ENCODE results near the gene PHKA1.
"Not testable (repeated sequence)": the region's sequence is repeated elsewhere in the genome, so short reads cannot be mapped to it uniquely, and the experiment has no call there.

Gene PHKA1

DNA sequence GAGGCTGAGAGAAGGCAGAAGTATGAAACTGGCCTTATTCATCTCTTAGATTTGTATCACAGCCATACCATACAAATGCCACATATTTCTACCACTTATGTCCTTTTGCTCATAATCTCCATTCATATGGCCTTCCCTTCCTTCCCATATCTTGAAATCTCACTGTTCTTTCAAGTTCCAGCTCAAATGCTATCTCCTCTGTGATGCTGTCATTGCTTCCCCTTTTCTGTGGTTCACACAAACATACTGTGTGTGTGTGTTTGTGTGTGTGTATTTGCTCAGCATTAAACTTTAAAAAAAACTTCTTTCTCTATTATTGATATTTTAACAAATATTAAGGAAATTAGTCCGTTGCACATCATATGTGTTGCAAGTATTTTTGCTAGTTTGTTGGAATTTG is 26.7 kb downstream of the PHKA1 start:
- no peak for DNase-seq (ENCODE audit: low read depth)
- no peak overlapping the region for H3K4me3 ChIP-seq (ENCODE audit: low read depth, low read length)
- TF ChIP-seq, protein P1, sequence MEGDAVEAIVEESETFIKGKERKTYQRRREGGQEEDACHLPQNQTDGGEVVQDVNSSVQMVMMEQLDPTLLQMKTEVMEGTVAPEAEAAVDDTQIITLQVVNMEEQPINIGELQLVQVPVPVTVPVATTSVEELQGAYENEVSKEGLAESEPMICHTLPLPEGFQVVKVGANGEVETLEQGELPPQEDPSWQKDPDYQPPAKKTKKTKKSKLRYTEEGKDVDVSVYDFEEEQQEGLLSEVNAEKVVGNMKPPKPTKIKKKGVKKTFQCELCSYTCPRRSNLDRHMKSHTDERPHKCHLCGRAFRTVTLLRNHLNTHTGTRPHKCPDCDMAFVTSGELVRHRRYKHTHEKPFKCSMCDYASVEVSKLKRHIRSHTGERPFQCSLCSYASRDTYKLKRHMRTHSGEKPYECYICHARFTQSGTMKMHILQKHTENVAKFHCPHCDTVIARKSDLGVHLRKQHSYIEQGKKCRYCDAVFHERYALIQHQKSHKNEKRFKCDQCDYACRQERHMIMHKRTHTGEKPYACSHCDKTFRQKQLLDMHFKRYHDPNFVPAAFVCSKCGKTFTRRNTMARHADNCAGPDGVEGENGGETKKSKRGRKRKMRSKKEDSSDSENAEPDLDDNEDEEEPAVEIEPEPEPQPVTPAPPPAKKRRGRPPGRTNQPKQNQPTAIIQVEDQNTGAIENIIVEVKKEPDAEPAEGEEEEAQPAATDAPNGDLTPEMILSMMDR (IDR thresholded peaks at IDR 0.05; ENCODE audit: control insufficient read depth, extremely low read depth, insufficient read depth): no peak

DNA sequence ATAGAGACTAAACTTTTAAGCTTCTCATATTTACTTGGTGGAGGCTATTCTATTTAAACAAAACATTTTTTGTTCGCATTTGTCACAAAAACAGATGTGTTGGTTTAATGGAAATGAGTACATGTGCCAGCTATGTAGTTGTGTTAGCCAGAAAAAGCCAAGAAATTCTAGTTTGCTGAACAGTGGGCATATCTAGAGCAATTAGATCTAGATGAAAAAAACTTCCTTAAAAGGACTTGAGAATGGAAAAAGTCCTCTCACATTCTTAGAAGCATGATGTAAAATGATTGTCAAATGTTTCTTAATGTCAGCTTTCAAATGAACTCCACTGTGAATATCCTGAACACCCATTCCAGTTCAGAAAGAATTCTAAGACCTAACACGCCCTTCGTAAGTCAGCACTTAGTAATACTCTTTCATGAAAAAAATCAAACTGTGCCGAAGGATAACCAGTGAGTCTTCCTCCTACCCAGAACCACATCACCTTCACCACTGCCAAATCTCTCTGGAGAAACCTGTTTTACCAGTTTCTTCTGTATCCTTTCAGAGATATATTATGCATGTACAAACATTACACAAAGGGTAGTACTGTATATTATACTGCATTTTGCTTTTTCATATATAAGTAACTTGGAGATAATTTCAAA is 28.2 kb downstream of the PHKA1 start:
- DNase-seq (ENCODE audit: low read depth): peak; percentile 87
- TF ChIP-seq, protein P1 (IDR thresholded peaks at IDR 0.05; ENCODE audit: control insufficient read depth, extremely low read depth, insufficient read depth): no peak
- peak overlapping the region; percentile 26; the same call in 1 of the 2 replicates for H3K4me3 ChIP-seq (ENCODE audit: low read depth, low read length)

DNA sequence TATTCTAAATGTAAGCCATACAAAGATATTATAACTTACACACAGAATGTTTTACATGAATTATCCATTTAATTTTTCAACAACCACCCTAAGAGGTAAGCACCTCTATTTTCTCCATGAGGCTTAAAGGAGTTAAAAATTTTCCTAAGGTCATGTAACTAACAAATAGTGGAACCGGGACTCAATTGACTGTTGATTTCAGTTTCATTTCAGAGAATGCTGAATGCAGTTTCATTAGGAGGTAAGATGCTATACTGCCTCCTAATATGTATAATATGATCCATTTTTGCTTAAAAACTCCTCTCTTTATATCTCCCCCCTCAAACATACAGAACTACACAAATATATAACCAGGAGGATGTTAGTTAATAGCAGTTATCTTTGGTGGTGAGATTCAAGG is 29.1 kb downstream of the PHKA1 start:
- no peak for DNase-seq (ENCODE audit: low read depth)
- TF ChIP-seq, protein P1 (IDR thresholded peaks at IDR 0.05; ENCODE audit: control insufficient read depth, extremely low read depth, insufficient read depth): no peak
- no peak overlapping the region for H3K4me3 ChIP-seq (ENCODE audit: low read depth, low read length)

DNA sequence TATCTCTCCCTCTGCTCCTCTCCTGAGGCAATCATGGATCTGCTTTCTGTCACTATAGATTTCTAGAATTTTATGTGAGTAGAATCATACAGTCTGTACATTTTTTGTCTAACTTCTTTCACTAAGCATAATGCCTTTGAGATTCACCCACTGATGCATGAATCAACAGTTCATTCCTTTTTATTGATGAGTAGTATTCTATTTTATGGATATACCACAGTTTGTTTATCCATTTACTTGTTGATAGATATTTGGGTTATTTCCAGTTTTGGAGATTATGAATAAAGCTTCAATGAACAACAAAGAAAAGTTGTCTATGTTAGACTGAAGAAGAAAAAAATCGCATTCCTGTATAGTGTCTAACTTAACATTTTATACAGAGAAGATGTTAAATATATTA is 30.5 kb downstream of the PHKA1 start:
- TF ChIP-seq, protein P1 (IDR thresholded peaks at IDR 0.05; ENCODE audit: control insufficient read depth, extremely low read depth, insufficient read depth): no peak
- H3K4me3 ChIP-seq (ENCODE audit: low read depth, low read length): no peak overlapping the region
- DNase-seq (ENCODE audit: low read depth): no peak

DNA sequence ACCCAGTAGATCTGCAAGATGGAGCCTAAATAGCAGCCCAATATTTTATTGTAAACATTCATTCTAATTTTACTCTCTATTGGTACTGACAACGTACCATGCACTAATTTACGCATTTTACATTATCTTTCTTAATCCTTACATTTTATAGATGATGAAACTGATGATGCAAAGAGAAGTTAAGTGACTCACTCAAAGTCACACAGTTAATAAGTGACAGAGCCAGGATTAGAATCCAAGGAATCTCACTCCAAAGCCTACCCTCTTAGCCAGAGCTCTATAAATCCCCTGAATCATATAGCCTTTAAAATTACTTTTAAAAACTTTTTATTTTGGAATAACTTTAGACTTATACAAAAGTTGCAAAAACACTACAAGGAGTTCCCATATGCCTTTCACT is 37.6 kb downstream of the PHKA1 start:
- TF ChIP-seq, protein P1 (IDR thresholded peaks at IDR 0.05; ENCODE audit: control insufficient read depth, extremely low read depth, insufficient read depth): no peak
- DNase-seq (ENCODE audit: low read depth): no peak
- no peak overlapping the region for H3K4me3 ChIP-seq (ENCODE audit: low read depth, low read length)

DNA sequence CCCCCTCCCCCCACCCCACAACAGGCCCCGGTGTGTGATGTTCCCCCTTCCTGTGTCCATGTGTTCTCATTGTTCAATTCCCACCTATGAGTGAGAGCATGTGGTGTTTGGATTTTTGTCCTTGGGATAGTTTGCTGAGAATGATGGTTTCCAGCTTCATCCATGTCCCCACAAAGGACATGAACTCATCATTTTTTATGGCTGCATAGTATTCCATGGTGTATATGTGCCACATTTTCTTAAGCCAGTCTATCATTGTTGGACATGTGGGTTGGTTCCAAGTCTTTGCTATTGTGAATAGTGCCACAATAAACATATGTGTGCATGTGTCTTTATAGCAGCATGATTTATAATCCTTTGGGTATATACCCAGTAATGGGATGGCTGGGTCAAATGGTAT is 40.2 kb downstream of the PHKA1 start:
- not testable (repeated sequence) for DNase-seq (ENCODE audit: low read depth)

DNA sequence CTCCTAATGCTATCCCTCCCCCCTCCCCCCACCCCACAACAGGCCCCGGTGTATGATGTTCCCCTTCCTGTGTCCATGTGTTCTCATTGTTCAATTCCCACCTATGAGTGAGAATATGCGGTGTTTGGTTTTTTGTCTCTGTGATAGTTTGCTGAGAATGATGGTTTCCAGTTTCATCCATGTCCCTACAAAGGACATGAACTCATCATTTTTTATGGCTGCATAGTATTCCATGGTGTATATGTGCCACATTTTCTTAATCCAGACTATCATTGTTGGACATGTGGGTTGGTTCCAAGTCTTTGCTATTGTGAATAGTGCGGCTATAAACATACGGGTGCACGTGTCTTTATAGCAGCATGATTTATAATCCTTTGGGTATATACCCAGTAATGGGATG is 44.6 kb downstream of the PHKA1 start:
- DNase-seq (ENCODE audit: low read depth); H3K4me3 ChIP-seq (ENCODE audit: low read depth, low read length): not testable (repeated sequence)

More for the DNA sequence above, 40.2 kb downstream of the PHKA1 start:
- H3K4me3 ChIP-seq (ENCODE audit: low read depth, low read length): not testable (repeated sequence)

DNA sequence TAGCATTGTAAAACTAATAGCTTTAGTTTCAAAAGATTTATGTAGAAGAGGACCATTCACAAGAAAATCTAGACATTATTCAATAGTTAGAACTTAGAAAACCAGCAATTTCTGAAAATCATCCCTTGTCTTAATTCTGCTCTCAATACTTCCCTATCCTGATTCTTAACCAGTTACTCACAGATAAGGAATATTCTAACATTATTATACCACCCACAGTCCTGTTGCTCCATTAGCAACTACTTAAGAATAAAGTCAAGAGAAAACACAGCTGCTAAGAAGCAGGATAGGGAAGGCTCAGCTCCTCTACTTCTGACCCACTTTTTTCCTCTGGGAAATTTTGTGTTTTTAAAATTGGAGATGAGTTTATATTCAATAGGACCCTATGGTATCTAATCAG is 47.7 kb downstream of the PHKA1 start:
- no peak for DNase-seq (ENCODE audit: low read depth)
- TF ChIP-seq, protein P1 (IDR thresholded peaks at IDR 0.05; ENCODE audit: control insufficient read depth, extremely low read depth, insufficient read depth): no peak
- no peak overlapping the region for H3K4me3 ChIP-seq (ENCODE audit: low read depth, low read length)

Measured in LNCaP clone FGC (cell line).